Colonic mucosa (tissue), 4 donors: ENCODE data around the gene DGKD. TPM values are rescaled to one million over a fixed set of nuclear protein-coding genes. Genes with fewer than 3 reads are reported as not detected.
"Not testable (repeated sequence)": the region's sequence is repeated elsewhere in the genome, so short reads cannot be mapped to it uniquely, and the experiment has no call there.

Source experiments
- DNase-seq: peaks from one replicate; pipeline ENCODE4 v3.0.0-alpha.2; 2020
- H3K27ac ChIP-seq: fragments of 200-600 bp; one replicate; pipeline ENCODE4 v1.8.0; 2021
- H3K27me3 ChIP-seq: fragments of 200-600 bp; one replicate; pipeline ENCODE4 v1.8.0; 2021
- H3K36me3 ChIP-seq: fragments of 200-600 bp; one replicate; pipeline ENCODE4 v1.8.0; 2021
- H3K4me1 ChIP-seq: fragments of 200-600 bp; one replicate; pipeline ENCODE4 v1.8.0; 2021; ENCODE audit warnings: mild to moderate bottlenecking
- H3K4me3 ChIP-seq: fragments of 200-600 bp; one replicate; pipeline ENCODE4 v1.8.0; 2021
- H3K9ac ChIP-seq, 2 donors: one replicate each; pipeline ENCODE4 v1.7.0; 2013; ENCODE audit warnings: control low read depth in 2 of 2, low read depth in 2 of 2, low read length in 2 of 2
- H3K9me3 ChIP-seq: fragments of 200-600 bp; one replicate; pipeline ENCODE4 v1.8.0; 2021
- intact Hi-C: fragments of 100-400 bp; cut with DNase I; formaldehyde crosslinking; loops from one replicate; pipeline ENCODE4 v1.14.1; 2022
- total RNA-seq, 2 donors: library from RNA; stranded (reverse); fragmentation: NEBNext Ultra II Directional in 1 of 2; extraction: Animal tissue kit (Norgen Biotek cat#: 25700) in 1 of 2; gene quantifications; one replicate each; pipeline ENCODE4 v1.2.1, GENCODE V29; 2021
- TF ChIP-seq, protein P1 (sequence below): fragments of 200-600 bp; IDR thresholded peaks from one replicate; pipeline ENCODE4 v1.8.0; 2022; ENCODE audit warnings: antibody characterized with exemption, mild to moderate bottlenecking
- donor health status: healthy.
- donor health status: DM: no; HTN: no; CAD: no.
- donor health status: DM: no; HTN: no; CAD: no.

Gene DGKD
- total RNA-seq, 2 donors from 2014 or later = 64.4 to 94.6 TPM

GRCh38 chr2:233373316-233373715, 19.0 kb downstream of the DGKD start:
- Histone ChIP-seq H3K9me3 (no peaks in the 10 kb centered on the region), H3K36me3 (no peaks in the 10 kb centered on the region), H3K4me3 (no peak overlapping the region), H3K9ac (no peak overlapping the region), H3K27ac (no peak overlapping the region), H3K4me1 (peaks cover 7% of the 10 kb centered on the region), H3K27me3 (no peaks in the 10 kb centered on the region)
- TF ChIP-seq, protein P1, sequence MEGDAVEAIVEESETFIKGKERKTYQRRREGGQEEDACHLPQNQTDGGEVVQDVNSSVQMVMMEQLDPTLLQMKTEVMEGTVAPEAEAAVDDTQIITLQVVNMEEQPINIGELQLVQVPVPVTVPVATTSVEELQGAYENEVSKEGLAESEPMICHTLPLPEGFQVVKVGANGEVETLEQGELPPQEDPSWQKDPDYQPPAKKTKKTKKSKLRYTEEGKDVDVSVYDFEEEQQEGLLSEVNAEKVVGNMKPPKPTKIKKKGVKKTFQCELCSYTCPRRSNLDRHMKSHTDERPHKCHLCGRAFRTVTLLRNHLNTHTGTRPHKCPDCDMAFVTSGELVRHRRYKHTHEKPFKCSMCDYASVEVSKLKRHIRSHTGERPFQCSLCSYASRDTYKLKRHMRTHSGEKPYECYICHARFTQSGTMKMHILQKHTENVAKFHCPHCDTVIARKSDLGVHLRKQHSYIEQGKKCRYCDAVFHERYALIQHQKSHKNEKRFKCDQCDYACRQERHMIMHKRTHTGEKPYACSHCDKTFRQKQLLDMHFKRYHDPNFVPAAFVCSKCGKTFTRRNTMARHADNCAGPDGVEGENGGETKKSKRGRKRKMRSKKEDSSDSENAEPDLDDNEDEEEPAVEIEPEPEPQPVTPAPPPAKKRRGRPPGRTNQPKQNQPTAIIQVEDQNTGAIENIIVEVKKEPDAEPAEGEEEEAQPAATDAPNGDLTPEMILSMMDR = no peak
- no peak for DNase-seq
- intact Hi-C loops = no loop called here

DNA sequence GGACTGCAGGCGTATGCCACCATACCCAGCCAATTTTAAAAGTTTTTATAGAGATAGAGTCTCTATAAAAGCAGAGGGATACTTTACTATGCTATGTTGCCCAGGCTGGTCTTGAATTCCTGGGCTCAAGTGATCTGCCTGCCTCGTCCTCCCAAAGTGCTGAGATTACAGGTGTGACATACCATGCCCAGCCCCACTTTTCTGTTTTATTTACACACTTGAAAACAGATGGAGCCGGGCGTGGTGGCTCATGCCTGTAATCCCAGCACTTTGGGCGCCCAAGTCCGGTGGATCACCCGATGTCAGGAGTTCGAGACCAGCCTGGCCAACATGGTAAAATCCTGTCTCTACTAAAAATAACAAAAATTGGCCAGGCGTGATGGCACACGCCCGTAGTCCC, 20.5 kb downstream of the DGKD start:
- intact Hi-C loops, H3K9me3 ChIP-seq, H3K4me1 ChIP-seq, H3K9ac ChIP-seq, H3K4me3 ChIP-seq, H3K27me3 ChIP-seq, H3K36me3 ChIP-seq, DNase-seq, H3K27ac ChIP-seq: not testable (repeated sequence)

- Histone ChIP-seq H3K27ac (peak overlapping the region; percentile 3), H3K27me3 (no peaks in the 10 kb centered on the region), H3K9me3 (no peaks in the 10 kb centered on the region), H3K9ac (no peak overlapping the region), H3K4me1 (peaks cover 7% of the 10 kb centered on the region), H3K36me3 (no peaks in the 10 kb centered on the region), H3K4me3 (no peak overlapping the region)
- TF ChIP-seq, protein P1 = no peak
- intact Hi-C loops = no loop called here
- DNase-seq = no peak
Observed at GRCh38 chr2:233375490-233376314, 21.4 kb downstream of the DGKD start.

DNA sequence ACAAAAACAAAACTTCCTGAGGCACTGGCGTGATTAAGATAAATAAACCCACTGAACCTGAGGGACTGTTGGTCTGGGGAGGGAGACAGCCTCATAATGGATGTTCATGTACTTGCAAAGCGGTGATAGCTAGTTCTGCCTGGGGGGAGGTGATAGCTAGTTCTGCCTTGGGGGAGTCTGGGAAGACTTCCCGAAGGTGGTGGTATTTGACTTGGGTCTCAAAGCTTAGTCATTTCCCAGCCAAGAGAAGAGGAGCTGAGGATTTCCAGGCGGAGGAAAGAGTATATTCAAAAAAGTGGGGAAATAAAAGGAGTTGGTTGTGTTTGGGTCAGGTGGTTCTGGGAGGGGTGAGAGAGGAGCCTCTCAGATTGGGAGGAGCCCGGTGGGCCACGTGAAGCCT, 24.7 kb downstream of the DGKD start:
- Histone ChIP-seq H3K36me3 (no peaks in the 10 kb centered on the region), H3K4me1 (peaks cover 7% of the 10 kb centered on the region), H3K4me3 (no peak overlapping the region), H3K27me3 (no peaks in the 10 kb centered on the region), H3K9me3 (no peaks in the 10 kb centered on the region), H3K27ac (no peak overlapping the region), H3K9ac (no peak overlapping the region)
- intact Hi-C loops = no loop called here
- TF ChIP-seq, protein P1 = no peak
- no peak for DNase-seq

GRCh38 chr2:233379441-233379840, 25.1 kb downstream of the DGKD start:
- Histone ChIP-seq H3K36me3 (no peaks in the 10 kb centered on the region), H3K27me3 (no peaks in the 10 kb centered on the region), H3K9ac (no peak overlapping the region), H3K4me3 (no peak overlapping the region), H3K27ac (no peak overlapping the region), H3K4me1 (peaks cover 7% of the 10 kb centered on the region), H3K9me3 (no peaks in the 10 kb centered on the region)
- TF ChIP-seq, protein P1 = no peak
- no peak for DNase-seq
- intact Hi-C loops = no loop called here

GRCh38 chr2:233380132-233380895, 26.0 kb downstream of the DGKD start:
- no peak for DNase-seq
- Histone ChIP-seq H3K27ac (no peak overlapping the region), H3K4me3 (no peak overlapping the region), H3K27me3 (no peaks in the 10 kb centered on the region), H3K36me3 (no peaks in the 10 kb centered on the region), H3K9ac (no peak overlapping the region), H3K4me1 (peaks cover 4% of the 10 kb centered on the region), H3K9me3 (no peaks in the 10 kb centered on the region)
- TF ChIP-seq, protein P1 = no peak
- intact Hi-C loops = no loop called here
